ENCODE results near the gene DGCR6L.
A peak's percentile ranks its signal among the peaks of the same experiment; 100 is the strongest.
"Not testable (repeated sequence)": the region's sequence is repeated elsewhere in the genome, so short reads cannot be mapped to it uniquely, and the experiment has no call there.

DGCR6L gene

DNA sequence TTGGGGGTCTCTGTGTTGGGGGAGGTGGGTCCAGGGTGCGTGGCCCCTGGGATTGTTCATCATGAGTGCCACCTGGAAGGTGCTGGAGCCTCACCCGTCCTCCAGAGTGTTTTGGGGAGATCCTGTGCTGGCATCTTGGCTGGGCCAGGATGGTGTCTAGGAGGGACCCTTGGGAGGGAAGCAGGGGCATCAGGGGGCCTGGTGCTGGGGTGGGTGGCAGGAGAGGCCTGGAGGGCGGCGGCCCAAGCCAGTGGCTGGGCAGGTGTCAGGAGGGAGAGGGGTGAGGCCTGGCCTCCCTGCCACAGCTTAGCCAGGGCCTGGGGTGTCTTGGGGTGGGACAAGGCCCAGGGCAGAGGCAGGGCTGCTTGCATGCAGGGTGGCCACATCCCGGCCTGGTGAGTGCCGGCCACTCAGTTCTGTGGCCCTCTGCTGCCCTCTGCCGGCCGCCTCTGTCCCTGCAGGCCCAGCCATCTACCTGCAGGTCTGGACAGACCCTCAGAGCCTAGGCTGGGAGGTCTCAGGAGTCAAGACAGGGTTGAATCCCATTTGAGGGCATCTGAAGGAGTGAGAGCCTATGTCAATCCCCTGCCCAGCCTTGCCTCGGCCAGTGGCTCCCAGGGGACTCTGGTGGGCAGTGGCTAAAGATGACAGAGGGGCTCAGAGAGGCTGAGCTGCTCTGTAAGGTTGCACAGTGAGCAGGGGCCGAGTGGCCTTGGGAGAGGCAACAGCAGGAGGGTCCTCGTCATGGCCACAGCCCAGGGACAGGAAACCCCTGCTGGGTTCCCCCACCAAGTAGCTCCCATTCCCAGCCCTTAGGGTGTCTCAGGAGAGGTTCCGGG is 34.2 kb downstream of the DGCR6L start:
- not testable (repeated sequence) for H3K27ac Mint-ChIP-seq; H3K4me3 Mint-ChIP-seq; H3K27me3 Mint-ChIP-seq (ENCODE audit: low read depth); H3K9me3 Mint-ChIP-seq; H3K36me3 Mint-ChIP-seq (ENCODE audit: low read depth); H3K4me1 Mint-ChIP-seq (ENCODE audit: low read depth)
- DNase-seq (ENCODE audit: low spot score): peak; percentile 70

DNA sequence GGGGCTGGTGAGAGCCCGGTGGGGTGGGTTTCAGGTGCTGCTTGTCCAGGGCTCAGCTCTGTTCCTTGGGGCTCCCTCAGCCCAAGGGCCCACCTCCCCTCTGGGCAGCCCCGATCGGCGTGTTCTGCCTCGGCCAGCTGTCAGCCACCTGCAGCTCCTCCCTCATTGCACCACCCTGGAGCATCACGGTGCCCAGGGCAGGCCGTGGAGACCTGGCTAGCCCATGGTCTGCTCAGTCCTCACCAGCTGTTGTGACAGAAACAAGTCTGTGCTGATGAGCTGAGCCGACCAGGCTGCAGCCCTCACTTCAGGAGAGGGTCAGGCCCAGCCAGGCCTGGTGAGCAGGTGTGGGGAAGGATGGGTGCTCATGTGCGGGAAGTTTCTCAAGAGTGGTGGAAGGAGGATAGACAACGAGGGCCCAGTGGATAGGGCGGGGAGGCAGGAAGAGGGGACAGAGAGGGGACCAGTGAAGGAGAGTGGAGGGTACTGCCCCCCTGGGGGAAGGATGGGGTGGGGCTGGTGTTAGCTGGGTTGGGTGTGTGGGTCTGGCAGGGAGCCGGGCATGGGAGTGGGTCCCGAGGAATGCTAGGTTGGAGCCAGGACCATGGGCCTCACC is 35.3 kb downstream of the DGCR6L start:
- H3K36me3 Mint-ChIP-seq (ENCODE audit: low read depth): no peaks in the 10 kb centered on the region
- H3K4me1 Mint-ChIP-seq (ENCODE audit: low read depth): no peaks in the 10 kb centered on the region
- no peak overlapping the region for H3K27ac Mint-ChIP-seq
- no peaks in the 10 kb centered on the region for H3K9me3 Mint-ChIP-seq
- no peak for DNase-seq (ENCODE audit: low spot score)
- H3K4me3 Mint-ChIP-seq: no peak overlapping the region
- H3K27me3 Mint-ChIP-seq (ENCODE audit: low read depth): no peaks in the 10 kb centered on the region

DNA sequence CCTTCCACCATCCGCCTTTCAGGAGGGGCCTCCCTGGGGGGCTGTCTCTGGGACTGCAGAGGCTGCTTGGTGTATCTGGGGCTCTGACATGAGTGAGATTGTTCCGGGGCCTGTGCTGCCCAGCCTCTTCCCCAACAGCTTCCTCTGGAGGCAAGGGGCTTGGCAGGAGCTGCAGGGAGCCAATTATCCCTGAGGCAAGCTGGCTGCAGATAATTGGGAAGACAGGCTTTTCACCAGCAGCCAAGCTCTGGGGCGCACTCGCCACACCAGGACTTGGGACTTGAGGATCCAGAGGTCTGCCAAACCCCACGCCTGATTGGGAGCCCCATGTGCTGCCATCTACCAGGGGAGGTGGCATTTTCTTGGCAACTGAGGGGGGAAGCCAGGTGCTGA is 36.2 kb downstream of the DGCR6L start:
- no peak overlapping the region for H3K4me3 Mint-ChIP-seq
- DNase-seq (ENCODE audit: low spot score): no peak
- no peaks in the 10 kb centered on the region for H3K36me3 Mint-ChIP-seq (ENCODE audit: low read depth)
- no peak overlapping the region for H3K27ac Mint-ChIP-seq
- H3K27me3 Mint-ChIP-seq (ENCODE audit: low read depth): no peaks in the 10 kb centered on the region
- no peaks in the 10 kb centered on the region for H3K9me3 Mint-ChIP-seq
- no peaks in the 10 kb centered on the region for H3K4me1 Mint-ChIP-seq (ENCODE audit: low read depth)

DNA sequence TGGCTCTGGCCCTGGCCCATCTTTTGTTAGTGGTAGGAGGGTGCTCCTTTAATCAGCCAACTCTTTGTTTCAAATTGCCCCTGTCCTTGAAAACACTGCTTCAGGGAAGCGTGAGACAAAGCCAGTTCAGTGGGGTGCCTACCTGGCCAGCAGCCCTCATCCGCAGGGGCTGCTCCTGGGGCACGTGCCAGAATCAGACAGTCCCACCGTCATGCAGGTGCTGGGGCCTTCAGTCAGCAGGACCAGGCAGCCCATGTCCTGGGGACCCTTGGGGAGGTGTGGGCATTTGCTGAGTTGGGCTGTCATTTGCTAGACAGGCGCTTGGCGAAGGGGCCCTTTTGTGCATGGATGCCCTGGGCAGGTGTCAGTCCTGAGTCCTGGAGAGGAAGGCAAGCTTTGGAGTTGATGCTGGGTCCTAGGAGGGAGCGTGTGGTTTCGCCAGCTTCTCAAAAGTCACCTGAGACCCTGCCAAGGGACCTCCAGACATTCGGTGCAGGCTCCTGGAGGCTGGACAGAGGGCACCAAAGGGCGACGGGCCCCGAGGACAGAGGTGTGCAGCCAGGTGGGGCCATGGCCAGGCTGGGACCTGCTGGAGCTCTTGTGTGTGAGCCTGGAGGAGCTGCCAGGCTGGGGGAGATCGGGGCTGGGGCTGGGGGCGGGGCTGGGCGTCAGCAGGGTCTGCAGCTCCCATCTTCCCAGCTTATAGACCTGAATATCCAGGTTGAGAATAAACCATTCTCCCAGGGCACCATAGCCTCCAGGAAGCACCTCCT is 36.8 kb downstream of the DGCR6L start:
- Mint-ChIP-seq H3K9me3 (no peaks in the 10 kb centered on the region), H3K4me1 (ENCODE audit: low read depth) (no peaks in the 10 kb centered on the region), H3K27ac (no peak overlapping the region), H3K4me3 (no peak overlapping the region), H3K36me3 (ENCODE audit: low read depth) (no peaks in the 10 kb centered on the region), H3K27me3 (ENCODE audit: low read depth) (no peaks in the 10 kb centered on the region)
- no peak for DNase-seq (ENCODE audit: low spot score)

DNA sequence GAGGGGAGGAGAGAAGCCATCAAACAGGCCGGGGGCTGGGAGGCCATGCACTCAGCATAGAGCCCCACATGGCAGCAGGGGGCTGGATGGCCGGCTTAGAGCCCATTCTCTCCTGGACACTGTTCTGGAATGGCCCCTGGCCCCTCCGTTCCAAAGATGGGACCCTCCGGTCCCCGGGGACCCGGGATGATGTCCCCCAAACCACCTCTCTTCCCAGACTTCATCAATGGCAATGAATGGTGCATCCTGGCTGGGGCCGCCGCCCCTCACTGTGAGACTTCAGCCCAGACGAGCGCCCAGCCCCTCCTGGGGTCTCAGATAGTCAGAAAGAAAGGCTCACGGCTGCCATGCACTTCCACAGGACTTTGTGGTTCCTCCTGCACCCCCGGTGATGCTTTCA is 38.0 kb downstream of the DGCR6L start:
- no peaks in the 10 kb centered on the region for H3K4me1 Mint-ChIP-seq (ENCODE audit: low read depth)
- DNase-seq (ENCODE audit: low spot score): no peak
- no peaks in the 10 kb centered on the region for H3K27me3 Mint-ChIP-seq (ENCODE audit: low read depth)
- no peak overlapping the region for H3K27ac Mint-ChIP-seq
- H3K36me3 Mint-ChIP-seq (ENCODE audit: low read depth): no peaks in the 10 kb centered on the region
- H3K9me3 Mint-ChIP-seq: no peaks in the 10 kb centered on the region
- H3K4me3 Mint-ChIP-seq: no peak overlapping the region

DNA sequence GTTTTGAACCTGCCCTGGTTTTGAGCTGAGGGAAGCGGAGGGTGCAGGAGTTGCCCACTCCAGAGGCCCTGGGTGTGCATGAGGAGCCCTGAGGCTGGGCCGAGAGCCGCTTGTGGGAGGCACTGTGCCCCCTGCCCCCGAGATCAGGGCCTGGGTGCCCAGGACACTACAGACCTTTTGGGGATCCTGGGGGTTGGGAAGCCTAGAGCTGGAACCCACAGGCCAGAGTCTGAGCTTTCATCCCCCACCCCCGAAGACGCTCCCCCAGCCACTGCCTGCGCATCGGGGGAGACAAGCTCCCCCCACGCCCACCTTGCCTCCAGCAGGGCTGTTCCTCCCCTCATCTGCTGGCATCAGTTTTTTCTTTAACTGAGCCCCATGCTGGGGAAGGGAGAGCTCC is 38.4 kb downstream of the DGCR6L start:
- not testable (repeated sequence) for H3K27me3 Mint-ChIP-seq (ENCODE audit: low read depth); H3K4me3 Mint-ChIP-seq; H3K36me3 Mint-ChIP-seq (ENCODE audit: low read depth); H3K4me1 Mint-ChIP-seq (ENCODE audit: low read depth); H3K27ac Mint-ChIP-seq; H3K9me3 Mint-ChIP-seq; DNase-seq (ENCODE audit: low spot score)

DNA sequence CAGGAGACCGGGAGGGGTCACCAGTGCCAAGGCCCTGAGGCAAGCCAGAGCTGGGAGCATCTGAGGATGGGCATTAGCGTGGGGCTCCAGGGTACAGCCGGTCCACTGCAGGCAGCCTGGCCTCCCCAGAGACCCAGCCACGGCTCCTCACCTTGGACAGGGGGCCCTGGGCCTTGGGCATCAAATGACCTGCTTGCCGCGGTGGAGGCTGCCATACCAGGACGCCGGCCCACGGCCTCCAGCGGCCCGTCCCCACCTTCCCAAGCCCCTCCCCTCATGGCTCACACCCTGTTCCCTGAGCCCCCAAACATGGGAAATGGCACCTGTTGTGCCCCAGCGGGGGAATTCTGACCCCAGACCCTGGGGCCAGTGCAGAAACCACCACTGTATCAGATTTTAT is 39.0 kb downstream of the DGCR6L start:
- no peak overlapping the region for H3K4me3 Mint-ChIP-seq
- no peaks in the 10 kb centered on the region for H3K4me1 Mint-ChIP-seq (ENCODE audit: low read depth)
- H3K9me3 Mint-ChIP-seq: no peaks in the 10 kb centered on the region

DNA sequence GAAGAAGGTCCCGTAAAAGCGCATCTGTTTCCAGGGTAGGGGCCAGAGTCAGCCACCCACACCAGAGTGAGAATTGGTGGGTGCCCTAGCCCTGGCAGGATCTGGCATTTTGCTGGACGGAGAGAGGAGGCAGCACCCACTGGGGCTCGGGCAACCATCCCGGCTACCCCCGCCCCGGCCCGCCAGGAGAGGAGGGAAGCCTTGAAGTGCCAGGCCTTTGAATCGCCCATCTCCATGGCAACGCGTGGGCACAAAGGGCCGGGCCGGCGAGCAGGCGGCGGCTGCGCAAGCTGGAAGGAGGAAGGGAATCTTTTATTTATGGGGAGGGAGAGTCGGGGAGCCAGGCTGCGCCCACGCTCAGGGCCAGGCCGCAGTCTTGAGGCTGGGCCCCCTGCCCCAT is 39.7 kb downstream of the DGCR6L start:
- H3K4me1 Mint-ChIP-seq (ENCODE audit: low read depth); H3K9me3 Mint-ChIP-seq; H3K27me3 Mint-ChIP-seq (ENCODE audit: low read depth); H3K36me3 Mint-ChIP-seq (ENCODE audit: low read depth); H3K27ac Mint-ChIP-seq; DNase-seq (ENCODE audit: low spot score); H3K4me3 Mint-ChIP-seq: not testable (repeated sequence)

More for the DNA sequence above, 39.0 kb downstream of the DGCR6L start:
- Mint-ChIP-seq H3K36me3 (ENCODE audit: low read depth) (no peaks in the 10 kb centered on the region), H3K27me3 (ENCODE audit: low read depth) (no peaks in the 10 kb centered on the region), H3K27ac (no peak overlapping the region)
- DNase-seq (ENCODE audit: low spot score): no peak

DNA sequence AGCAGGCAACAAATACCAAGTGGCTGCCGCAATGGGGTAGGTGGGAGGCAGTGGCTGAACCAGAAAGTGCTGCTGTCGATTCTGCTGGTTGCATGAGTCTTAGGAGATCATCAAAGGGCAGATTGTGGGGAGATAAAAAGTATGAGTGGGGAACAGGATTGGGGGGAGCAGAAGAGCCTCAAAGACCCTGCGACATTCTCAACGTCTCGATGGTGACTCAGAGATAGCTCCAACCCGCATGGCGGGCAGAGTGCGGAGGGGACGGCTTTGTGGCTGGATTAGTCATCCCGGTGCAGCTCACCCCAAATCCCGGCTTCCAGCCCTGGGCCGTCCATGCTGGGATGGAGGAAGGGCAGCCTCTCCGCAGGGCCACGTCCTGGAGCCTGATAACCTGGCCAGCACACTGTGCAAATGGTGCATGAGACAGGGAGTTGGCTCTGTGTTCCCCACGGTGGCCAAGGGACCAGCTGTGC is 40.2 kb downstream of the DGCR6L start:
- H3K36me3 Mint-ChIP-seq (ENCODE audit: low read depth): no peaks in the 10 kb centered on the region

DNA sequence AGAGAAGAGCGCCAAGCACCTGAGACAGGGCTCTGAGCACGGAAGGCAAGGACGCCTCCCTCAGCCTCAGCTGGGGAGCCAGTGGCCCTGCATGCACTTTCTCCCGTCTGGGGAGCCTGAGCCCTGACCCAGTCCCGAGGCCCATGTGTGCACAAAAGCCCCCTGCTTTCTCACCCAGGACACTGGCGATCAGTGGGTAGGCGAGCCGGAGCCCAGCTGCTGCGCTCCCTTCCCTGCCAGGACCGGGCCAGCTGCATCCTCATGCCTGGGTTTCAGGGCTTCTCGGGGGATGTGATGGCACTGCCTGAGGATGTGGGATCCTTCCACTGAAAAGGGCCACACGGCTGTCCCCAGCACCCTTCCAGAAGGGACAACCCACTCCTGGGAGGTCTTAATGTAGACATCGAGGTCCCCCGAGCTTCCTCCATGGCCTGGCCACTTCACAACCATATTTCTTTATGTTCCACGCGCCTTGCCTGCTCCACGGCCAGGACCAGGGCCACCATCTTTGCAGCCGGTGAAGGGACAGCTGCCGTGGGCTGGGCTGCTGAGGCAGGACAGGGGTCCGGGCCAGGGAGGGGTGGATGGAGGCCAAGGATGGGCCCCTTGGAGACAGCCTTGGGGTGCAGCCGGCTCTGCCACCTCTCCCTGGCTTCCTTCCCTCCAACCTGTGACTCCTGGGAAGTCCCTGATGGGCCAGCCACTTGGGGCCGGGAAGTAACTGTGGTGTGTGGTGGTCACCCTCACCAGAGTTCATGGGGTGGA is 41.0 kb downstream of the DGCR6L start:
- H3K36me3 Mint-ChIP-seq (ENCODE audit: low read depth); H3K4me3 Mint-ChIP-seq; H3K27ac Mint-ChIP-seq; H3K27me3 Mint-ChIP-seq (ENCODE audit: low read depth); H3K4me1 Mint-ChIP-seq (ENCODE audit: low read depth); H3K9me3 Mint-ChIP-seq; DNase-seq (ENCODE audit: low spot score): not testable (repeated sequence)

More for the DNA sequence above, 40.2 kb downstream of the DGCR6L start:
- no peaks in the 10 kb centered on the region for H3K4me1 Mint-ChIP-seq (ENCODE audit: low read depth)
- H3K9me3 Mint-ChIP-seq: no peaks in the 10 kb centered on the region
- DNase-seq (ENCODE audit: low spot score): no peak
- H3K27ac Mint-ChIP-seq: no peak overlapping the region
- no peak overlapping the region for H3K4me3 Mint-ChIP-seq
- H3K27me3 Mint-ChIP-seq (ENCODE audit: low read depth): no peaks in the 10 kb centered on the region

DNA sequence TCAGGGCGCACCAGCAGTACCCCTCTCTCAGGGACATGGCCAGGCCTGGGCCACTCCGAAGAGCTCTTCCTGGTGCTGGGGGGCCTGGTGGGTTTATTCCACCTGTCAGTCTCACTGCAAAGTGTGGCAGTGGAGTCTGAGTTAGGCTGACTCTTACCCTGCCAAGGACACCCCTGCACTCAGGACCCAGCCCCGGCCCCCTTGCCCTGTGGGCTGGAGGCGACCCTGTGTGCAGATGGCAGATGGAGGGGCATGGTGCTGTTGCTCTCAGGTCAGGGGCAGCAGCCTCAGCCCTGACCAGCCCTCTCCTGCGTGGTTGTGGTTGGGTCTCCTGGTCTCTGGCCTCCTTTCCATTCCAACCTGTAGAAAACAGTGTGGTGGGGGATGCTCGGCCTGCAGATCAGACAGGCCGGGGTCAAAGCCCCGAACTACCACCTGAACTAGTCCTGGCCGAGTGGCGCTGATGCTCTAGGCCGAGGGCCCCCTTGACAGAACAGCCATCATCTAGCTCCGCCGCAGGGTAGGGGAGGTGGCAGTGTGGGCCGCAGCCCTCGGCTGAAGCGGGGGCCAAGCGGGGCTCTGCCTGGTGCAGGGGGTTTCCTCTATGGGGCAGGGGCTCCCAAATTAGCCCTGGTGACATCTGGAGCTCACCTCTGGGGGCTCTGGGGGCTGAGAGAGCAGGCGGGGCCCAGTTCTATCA is 41.8 kb downstream of the DGCR6L start:
- H3K4me1 Mint-ChIP-seq (ENCODE audit: low read depth); H3K36me3 Mint-ChIP-seq (ENCODE audit: low read depth); DNase-seq (ENCODE audit: low spot score); H3K27ac Mint-ChIP-seq; H3K9me3 Mint-ChIP-seq; H3K4me3 Mint-ChIP-seq; H3K27me3 Mint-ChIP-seq (ENCODE audit: low read depth): not testable (repeated sequence)

DNA sequence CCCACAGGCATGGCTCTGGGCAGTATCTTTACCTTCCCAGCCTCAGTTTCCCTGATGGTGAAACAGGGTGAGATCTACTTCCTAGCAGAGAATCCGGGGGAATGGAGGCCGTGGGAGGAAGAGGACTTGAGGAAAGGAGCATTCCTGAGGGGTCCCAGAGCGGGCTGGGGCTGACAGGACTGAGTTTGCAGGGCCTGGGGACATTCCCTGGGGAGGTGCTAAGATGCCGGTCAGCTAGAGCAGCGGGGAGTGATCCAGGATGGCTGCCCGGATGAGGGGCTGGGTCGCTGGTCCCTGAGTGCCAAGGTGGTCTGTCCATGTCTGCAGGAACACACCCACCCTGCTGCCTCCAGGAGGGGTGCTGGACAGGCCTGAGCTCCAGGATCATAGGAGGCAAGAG is 43.4 kb downstream of the DGCR6L start:
- H3K9me3 Mint-ChIP-seq: no peaks in the 10 kb centered on the region
- H3K27ac Mint-ChIP-seq: no peak overlapping the region
- H3K4me3 Mint-ChIP-seq: no peak overlapping the region
- no peak for DNase-seq (ENCODE audit: low spot score)
- H3K4me1 Mint-ChIP-seq (ENCODE audit: low read depth): no peaks in the 10 kb centered on the region
- H3K36me3 Mint-ChIP-seq (ENCODE audit: low read depth): no peaks in the 10 kb centered on the region
- H3K27me3 Mint-ChIP-seq (ENCODE audit: low read depth): no peaks in the 10 kb centered on the region

DNA sequence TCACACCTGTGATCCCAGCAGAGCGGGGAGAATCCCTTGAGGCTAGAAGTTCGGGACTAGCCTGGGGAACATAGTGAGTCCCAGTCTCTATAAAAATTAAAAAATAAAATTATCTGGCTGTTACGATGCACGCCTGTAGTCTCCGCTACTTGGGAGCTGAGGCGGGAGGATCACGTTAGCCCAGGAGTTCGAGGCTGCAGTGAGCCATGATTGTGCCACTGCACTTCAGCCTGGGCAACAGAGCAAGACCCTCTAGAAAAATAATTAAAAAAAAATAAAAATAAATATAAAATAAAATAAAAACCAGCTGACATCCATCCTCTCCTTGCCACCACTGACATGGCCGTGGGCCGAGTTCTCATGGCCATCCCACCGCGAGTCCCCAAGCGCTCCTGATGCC is 44.0 kb downstream of the DGCR6L start:
- H3K4me1 Mint-ChIP-seq (ENCODE audit: low read depth): no peaks in the 10 kb centered on the region
- no peaks in the 10 kb centered on the region for H3K27me3 Mint-ChIP-seq (ENCODE audit: low read depth)
- no peaks in the 10 kb centered on the region for H3K36me3 Mint-ChIP-seq (ENCODE audit: low read depth)
- no peak overlapping the region for H3K27ac Mint-ChIP-seq
- no peak for DNase-seq (ENCODE audit: low spot score)
- no peak overlapping the region for H3K4me3 Mint-ChIP-seq
- H3K9me3 Mint-ChIP-seq: no peaks in the 10 kb centered on the region

Data from T-helper 2 cell treated with Interferon-gamma antibody and Interleukin-4, amounts not matched to agents 5 μg/mL and 100 μg/mL, for 36 hours (primary cell).